GM12878 (cell line): ENCODE data around the gene SERPINI1.

Experiments used
- ELK1 ChIP-seq: IDR thresholded peaks from 2 replicates; pipeline ENCODE4 v1.6.1; 2012; ENCODE audit warnings: low read depth, low read length, improper control_type of control experiment
- EP300 ChIP-seq, 2 experiments: fragments of 150-350 bp in 1 of 2; IDR thresholded peaks; 2 replicates each; pipeline ENCODE4 v1.6.1; 2011 to 2012; ENCODE audit warnings: low read depth in 2 of 2, low read length in 2 of 2, borderline replicate concordance in 1 of 2, improper control_type of control experiment in 1 of 2, inconsistent platforms in 1 of 2; ENCODE audit not compliant: control insufficient read depth in 1 of 2
- ETV6 ChIP-seq, 2 experiments: fragments of 450-650 bp in 1 of 2; IDR thresholded peaks in 1 of 2; conservative IDR thresholded peaks in 1 of 2; 2 replicates each; pipeline ENCODE4 v1.6.1; 2014; ENCODE audit warnings: antibody characterized with exemption in 1 of 2, borderline replicate concordance in 1 of 2, low read depth in 1 of 2, mild to moderate bottlenecking in 1 of 2, moderate library complexity in 1 of 2
- FOS ChIP-seq: IDR thresholded peaks from 3 replicates; pipeline ENCODE4 v1.6.1; 2011; ENCODE audit warnings: borderline replicate concordance; ENCODE audit not compliant: insufficient read length; ENCODE audit errors: extremely low read depth
- NFYA ChIP-seq: IDR thresholded peaks from 2 replicates; pipeline ENCODE4 v1.6.1; 2011; ENCODE audit warnings: low read depth, mild to moderate bottlenecking, low read length, improper control_type of control experiment, borderline replicate concordance
- NKRF ChIP-seq: fragments of 450-650 bp; conservative IDR thresholded peaks from 2 replicates; pipeline ENCODE4 v1.6.1; 2017; ENCODE audit warnings: mild to moderate bottlenecking, moderate library complexity
- RCOR1 ChIP-seq: conservative IDR thresholded peaks from 2 replicates; pipeline ENCODE4 v1.6.1; 2012; ENCODE audit warnings: low read depth, low read length, improper control_type of control experiment
- SMAD1 ChIP-seq: fragments of 450-650 bp; IDR thresholded peaks from 2 replicates; pipeline ENCODE4 v1.6.1; 2018; ENCODE audit warnings: mild to moderate bottlenecking, low read depth; ENCODE audit not compliant: partially characterized antibody
- SPI1 ChIP-seq: IDR thresholded peaks from 2 replicates; pipeline ENCODE4 v1.6.1; 2011; ENCODE audit warnings: low read depth, mild to moderate bottlenecking, low read length, moderate library complexity, borderline replicate concordance; ENCODE audit not compliant: insufficient read depth
- TAF1 ChIP-seq: IDR thresholded peaks from 2 replicates; pipeline ENCODE4 v1.6.1; 2011; ENCODE audit warnings: mild to moderate bottlenecking, low read depth, low read length, borderline replicate concordance
- TF ChIP-seq, protein P1 (sequence below), 3 experiments: IDR thresholded peaks in 2 of 3; conservative IDR thresholded peaks in 1 of 3; 2 replicates each; pipeline ENCODE4 v1.5.1; 2011; ENCODE audit warnings: low read depth in 3 of 3, low read length in 3 of 3, mild to moderate bottlenecking in 3 of 3, control low read depth in 2 of 3, moderate library complexity in 2 of 3, inconsistent platforms in 1 of 3, mixed read lengths in 1 of 3; ENCODE audit not compliant: control insufficient read depth in 2 of 3, insufficient read depth in 1 of 3; ENCODE audit errors: extremely low read depth in 1 of 3
- TF ChIP-seq, protein P2 (sequence below): IDR thresholded peaks from 2 replicates; pipeline ENCODE4 v1.6.1; 2011; ENCODE audit warnings: borderline replicate concordance, low read depth, mild to moderate bottlenecking, moderate library complexity, low read length; ENCODE audit not compliant: insufficient read depth, poor library complexity, severe bottlenecking

DNA sequence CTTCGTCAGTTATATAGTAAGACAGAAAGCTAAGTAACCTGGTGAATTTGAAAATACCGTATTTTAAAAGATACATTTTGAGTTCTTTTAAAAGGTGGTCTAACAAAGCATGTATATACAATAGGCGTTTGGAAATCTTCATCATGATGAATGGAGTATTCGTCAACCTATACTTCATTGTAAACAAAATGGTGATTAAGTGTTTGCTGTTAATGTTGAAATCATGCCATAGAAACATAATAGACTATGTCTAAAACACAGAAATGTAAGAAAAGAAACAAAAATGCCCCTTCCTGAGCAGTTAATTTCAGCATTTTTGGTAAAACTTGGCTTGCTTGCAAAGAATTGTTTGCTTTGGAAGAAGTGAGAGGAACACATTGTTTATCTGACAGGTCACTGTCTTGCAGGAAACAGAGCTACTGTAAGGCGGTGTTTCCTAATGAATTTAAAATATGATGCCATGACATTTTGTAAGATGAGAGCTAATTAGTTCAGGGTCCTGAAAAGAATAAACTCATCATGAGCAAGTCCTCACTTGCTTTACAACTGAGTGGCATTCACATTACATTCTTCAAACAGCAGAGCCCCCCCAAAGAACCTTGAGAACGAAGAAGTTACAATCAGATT, 126.7 kb downstream of the SERPINI1 start:
- TF ChIP-seq SPI1 (no peak), FOS (no peak), TAF1 (no peak), SMAD1 (no peak), NFYA (no peak), EP300 (IDR thresholded peaks at IDR 0.05; ENCODE audit: borderline replicate concordance in 1 of 2, control insufficient read depth in 1 of 2, low read depth in 2 of 2, low read length in 2 of 2) (no peak), NKRF (no peak), ETV6 (conservative IDR thresholded peaks at IDR 0.05 in 1 of 2, IDR thresholded peaks at IDR 0.05 in 1 of 2; ENCODE audit: borderline replicate concordance in 1 of 2, low read depth in 1 of 2) (no peak), RCOR1 (no peak), ELK1 (no peak)
- TF ChIP-seq, protein P1, sequence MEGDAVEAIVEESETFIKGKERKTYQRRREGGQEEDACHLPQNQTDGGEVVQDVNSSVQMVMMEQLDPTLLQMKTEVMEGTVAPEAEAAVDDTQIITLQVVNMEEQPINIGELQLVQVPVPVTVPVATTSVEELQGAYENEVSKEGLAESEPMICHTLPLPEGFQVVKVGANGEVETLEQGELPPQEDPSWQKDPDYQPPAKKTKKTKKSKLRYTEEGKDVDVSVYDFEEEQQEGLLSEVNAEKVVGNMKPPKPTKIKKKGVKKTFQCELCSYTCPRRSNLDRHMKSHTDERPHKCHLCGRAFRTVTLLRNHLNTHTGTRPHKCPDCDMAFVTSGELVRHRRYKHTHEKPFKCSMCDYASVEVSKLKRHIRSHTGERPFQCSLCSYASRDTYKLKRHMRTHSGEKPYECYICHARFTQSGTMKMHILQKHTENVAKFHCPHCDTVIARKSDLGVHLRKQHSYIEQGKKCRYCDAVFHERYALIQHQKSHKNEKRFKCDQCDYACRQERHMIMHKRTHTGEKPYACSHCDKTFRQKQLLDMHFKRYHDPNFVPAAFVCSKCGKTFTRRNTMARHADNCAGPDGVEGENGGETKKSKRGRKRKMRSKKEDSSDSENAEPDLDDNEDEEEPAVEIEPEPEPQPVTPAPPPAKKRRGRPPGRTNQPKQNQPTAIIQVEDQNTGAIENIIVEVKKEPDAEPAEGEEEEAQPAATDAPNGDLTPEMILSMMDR (IDR thresholded peaks at IDR 0.05 in 2 of 3, conservative IDR thresholded peaks at IDR 0.05 in 1 of 3; ENCODE audit: control insufficient read depth in 2 of 3, extremely low read depth in 1 of 3, insufficient read depth in 1 of 3, low read depth in 3 of 3, low read length in 3 of 3), result no peak
- TF ChIP-seq, protein P2, sequence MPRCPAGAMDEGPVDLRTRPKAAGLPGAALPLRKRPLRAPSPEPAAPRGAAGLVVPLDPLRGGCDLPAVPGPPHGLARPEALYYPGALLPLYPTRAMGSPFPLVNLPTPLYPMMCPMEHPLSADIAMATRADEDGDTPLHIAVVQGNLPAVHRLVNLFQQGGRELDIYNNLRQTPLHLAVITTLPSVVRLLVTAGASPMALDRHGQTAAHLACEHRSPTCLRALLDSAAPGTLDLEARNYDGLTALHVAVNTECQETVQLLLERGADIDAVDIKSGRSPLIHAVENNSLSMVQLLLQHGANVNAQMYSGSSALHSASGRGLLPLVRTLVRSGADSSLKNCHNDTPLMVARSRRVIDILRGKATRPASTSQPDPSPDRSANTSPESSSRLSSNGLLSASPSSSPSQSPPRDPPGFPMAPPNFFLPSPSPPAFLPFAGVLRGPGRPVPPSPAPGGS, result no peak
